GM12872 (cell line): ENCODE measurements around the gene AWAT2.

ENCODE experiments used
- TF ChIP-seq, protein P1 (sequence below): IDR thresholded peaks from 3 replicates; pipeline ENCODE4 v1.5.1; 2011; ENCODE audit warnings: low read depth, mild to moderate bottlenecking, low read length, moderate library complexity; ENCODE audit not compliant: insufficient read depth

The AWAT2 gene, protein sequence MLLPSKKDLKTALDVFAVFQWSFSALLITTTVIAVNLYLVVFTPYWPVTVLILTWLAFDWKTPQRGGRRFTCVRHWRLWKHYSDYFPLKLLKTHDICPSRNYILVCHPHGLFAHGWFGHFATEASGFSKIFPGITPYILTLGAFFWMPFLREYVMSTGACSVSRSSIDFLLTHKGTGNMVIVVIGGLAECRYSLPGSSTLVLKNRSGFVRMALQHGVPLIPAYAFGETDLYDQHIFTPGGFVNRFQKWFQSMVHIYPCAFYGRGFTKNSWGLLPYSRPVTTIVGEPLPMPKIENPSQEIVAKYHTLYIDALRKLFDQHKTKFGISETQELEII

GRCh38 chrX:70049925-70050324 is at the start of gene AWAT2:
TSS of gene AWAT2 (minus strand) at chrX:70049938. CDS start at chrX:70049932, 6 bp downstream.
- TF ChIP-seq, protein P1, sequence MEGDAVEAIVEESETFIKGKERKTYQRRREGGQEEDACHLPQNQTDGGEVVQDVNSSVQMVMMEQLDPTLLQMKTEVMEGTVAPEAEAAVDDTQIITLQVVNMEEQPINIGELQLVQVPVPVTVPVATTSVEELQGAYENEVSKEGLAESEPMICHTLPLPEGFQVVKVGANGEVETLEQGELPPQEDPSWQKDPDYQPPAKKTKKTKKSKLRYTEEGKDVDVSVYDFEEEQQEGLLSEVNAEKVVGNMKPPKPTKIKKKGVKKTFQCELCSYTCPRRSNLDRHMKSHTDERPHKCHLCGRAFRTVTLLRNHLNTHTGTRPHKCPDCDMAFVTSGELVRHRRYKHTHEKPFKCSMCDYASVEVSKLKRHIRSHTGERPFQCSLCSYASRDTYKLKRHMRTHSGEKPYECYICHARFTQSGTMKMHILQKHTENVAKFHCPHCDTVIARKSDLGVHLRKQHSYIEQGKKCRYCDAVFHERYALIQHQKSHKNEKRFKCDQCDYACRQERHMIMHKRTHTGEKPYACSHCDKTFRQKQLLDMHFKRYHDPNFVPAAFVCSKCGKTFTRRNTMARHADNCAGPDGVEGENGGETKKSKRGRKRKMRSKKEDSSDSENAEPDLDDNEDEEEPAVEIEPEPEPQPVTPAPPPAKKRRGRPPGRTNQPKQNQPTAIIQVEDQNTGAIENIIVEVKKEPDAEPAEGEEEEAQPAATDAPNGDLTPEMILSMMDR = no peak

DNA sequence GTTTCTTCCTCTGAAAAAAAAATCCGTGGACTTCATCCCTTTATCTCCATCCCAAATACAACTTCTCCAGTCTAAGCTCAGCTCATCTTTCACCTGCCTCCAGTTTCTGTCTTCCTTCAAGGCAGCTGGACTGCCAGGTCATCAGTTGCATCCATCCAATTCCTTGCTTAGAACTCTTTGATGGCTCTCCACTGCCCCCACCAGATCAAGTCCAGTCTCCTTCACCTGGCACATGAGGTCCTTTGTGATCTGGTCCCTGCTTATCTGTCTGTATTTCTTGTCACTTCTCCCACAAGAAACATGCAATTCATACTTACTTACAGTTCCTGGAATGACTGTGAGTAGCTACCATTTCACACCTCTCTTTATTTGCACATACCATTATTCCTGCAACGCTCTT is 46.3 kb upstream of the AWAT2 start:
- TF ChIP-seq, protein P1 = no peak

- TF ChIP-seq, protein P1 = no peak
Observed at GRCh38 chrX:70092247-70092646, 42.5 kb upstream of the AWAT2 start.

DNA sequence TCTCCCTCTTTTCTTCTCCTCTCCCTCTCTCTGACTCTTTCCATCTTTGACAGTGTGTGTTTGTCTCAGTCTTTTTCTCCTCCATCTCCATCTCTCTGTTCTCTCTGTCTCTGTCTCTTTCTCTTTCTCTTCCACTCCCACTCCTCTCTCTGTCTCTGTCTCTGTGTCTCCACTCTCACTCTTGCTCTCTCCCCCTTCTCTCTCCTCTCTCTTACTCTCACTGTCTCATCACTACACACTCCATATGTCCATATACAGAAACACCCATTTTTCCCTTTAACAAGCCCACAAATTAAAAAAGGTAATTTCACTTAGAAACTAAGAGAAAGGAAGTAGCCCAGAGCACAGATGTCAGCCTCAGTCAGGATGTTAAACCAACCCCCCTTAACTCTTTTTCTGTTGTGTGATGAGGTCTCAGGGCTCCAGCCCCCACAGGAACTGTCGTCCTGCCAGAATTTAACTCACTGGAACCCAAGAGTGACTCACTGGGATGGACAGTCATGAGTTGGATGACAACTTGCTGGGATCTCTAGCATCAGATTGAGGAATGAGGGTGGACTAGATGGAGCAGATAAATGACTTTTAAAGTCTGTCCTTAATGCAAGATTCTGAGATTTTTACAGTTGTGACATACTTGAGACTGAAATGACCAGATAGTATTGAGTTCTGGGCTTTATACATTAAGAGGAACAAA is 40.0 kb upstream of the AWAT2 start:
- TF ChIP-seq, protein P1 = no peak

- TF ChIP-seq, protein P1 = no peak
Observed at GRCh38 chrX:70088751-70089150, 39.0 kb upstream of the AWAT2 start.

- TF ChIP-seq, protein P1 = no peak
Observed at GRCh38 chrX:70087857-70088630, 38.3 kb upstream of the AWAT2 start.

DNA sequence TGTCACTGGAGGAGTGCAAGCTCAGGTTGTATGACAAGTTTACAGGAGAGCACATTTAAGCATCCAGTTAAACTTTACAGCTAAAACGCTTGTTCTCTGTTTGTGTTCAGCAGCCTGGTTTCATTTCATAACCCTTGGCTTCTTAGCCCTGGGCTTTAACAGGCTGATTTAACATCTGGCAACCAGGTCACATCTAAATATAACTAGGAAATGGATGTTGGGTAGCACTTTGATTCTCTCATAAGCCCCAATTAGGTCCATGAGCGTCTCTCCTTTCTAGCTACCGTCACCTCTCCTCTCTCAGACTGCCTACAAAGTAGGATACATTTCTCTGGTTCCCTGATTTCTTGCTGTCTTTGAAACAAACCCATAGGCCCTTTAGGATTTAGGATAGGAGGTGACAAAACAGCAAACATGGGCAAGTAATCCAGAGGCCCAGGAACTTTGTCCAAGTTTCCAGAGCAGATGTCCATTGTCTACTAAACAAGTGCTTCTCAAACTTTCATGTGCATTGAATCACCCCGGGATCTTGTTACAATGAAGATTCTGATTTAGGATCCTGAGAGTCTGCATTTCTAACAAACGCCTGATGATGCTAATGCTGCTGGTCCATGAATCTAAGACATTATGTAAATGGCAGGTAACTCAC is 35.0 kb upstream of the AWAT2 start:
- TF ChIP-seq, protein P1 = no peak
